H9 (cell line): Measurements from ENCODE around the gene FAT1. TPM values are rescaled to one million over a fixed set of nuclear protein-coding genes. Genes with fewer than 3 reads are reported as not detected.
A peak's percentile ranks its signal among the peaks of the same experiment; 100 is the strongest.

Experiments
- DNase-seq: peaks from one replicate; pipeline ENCODE4 v3.0.0-alpha.2; 2017
- H2AFZ ChIP-seq: one replicate; pipeline ENCODE4 v1.6.1; 2013; ENCODE audit warnings: mild to moderate bottlenecking, low read length, control low read depth, moderate library complexity
- H2AK5ac ChIP-seq: 2 replicates; pipeline ENCODE4 v1.6.1; 2013; ENCODE audit warnings: low read length, control low read depth, mixed read lengths; ENCODE audit not compliant: insufficient read length
- H2BK120ac ChIP-seq: one replicate; pipeline ENCODE4 v1.6.1; 2013; ENCODE audit warnings: low read depth, mild to moderate bottlenecking, low read length, control low read depth, inconsistent platforms; ENCODE audit not compliant: poor library complexity, severe bottlenecking
- H2BK12ac ChIP-seq: 2 replicates; pipeline ENCODE4 v1.6.1; 2013; ENCODE audit warnings: low read length, control low read depth, mixed read lengths, low read depth; ENCODE audit not compliant: insufficient read length
- H2BK15ac ChIP-seq: 2 replicates; pipeline ENCODE4 v1.6.1; 2013; ENCODE audit warnings: low read depth, low read length, control low read depth
- H2BK20ac ChIP-seq: one replicate; pipeline ENCODE4 v1.6.1; 2013; ENCODE audit warnings: low read depth, mild to moderate bottlenecking, low read length, control low read depth, inconsistent platforms; ENCODE audit not compliant: poor library complexity, severe bottlenecking
- H2BK5ac ChIP-seq: 2 replicates; pipeline ENCODE4 v1.6.1; 2013; ENCODE audit warnings: low read length, control low read depth, mixed read lengths; ENCODE audit not compliant: insufficient read length
- H3K14ac ChIP-seq: 2 replicates; pipeline ENCODE4 v1.6.1; 2013; ENCODE audit warnings: low read length, control low read depth; ENCODE audit not compliant: insufficient read depth
- H3K18ac ChIP-seq: 2 replicates; pipeline ENCODE4 v1.6.1; 2013; ENCODE audit warnings: low read depth, mild to moderate bottlenecking, mixed read lengths, low read length, control low read depth; ENCODE audit not compliant: insufficient read length
- H3K23ac ChIP-seq: 2 replicates; pipeline ENCODE4 v1.6.1; 2013; ENCODE audit warnings: low read length, control low read depth, mixed read lengths, low read depth; ENCODE audit not compliant: insufficient read length
- H3K23me2 ChIP-seq: 2 replicates; pipeline ENCODE4 v1.6.1; 2013; ENCODE audit warnings: low read depth, mild to moderate bottlenecking, mixed read lengths, low read length, control low read depth; ENCODE audit not compliant: insufficient read length, poor library complexity, severe bottlenecking
- H3K27ac ChIP-seq: 2 replicates; pipeline ENCODE4 v1.5.1; 2013; ENCODE audit warnings: low read length, control low read depth, mixed read lengths, low read depth; ENCODE audit not compliant: insufficient read length
- H3K27me3 ChIP-seq: 2 replicates; pipeline ENCODE4 v1.6.1; 2013; ENCODE audit warnings: low read length, control low read depth, inconsistent platforms; ENCODE audit not compliant: insufficient read depth
- H3K4ac ChIP-seq: 2 replicates; pipeline ENCODE4 v1.6.1; 2013; ENCODE audit warnings: low read depth, mild to moderate bottlenecking, control low read depth, inconsistent platforms, low read length, moderate library complexity
- H3K4me1 ChIP-seq: 2 replicates; pipeline ENCODE4 v1.6.1; 2013; ENCODE audit warnings: low read length, control low read depth, inconsistent platforms; ENCODE audit not compliant: insufficient read depth
- H3K4me2 ChIP-seq: 2 replicates; pipeline ENCODE4 v1.6.1; 2013; ENCODE audit warnings: low read length, control low read depth, mixed read lengths; ENCODE audit not compliant: insufficient read length, insufficient read depth
- H3K56ac ChIP-seq: 2 replicates; pipeline ENCODE4 v1.6.1; 2013; ENCODE audit warnings: low read depth, mild to moderate bottlenecking, mixed read lengths, low read length, control low read depth; ENCODE audit not compliant: insufficient read length
- H3K79me1 ChIP-seq: 2 replicates; pipeline ENCODE4 v1.6.1; 2013; ENCODE audit warnings: low read depth, mild to moderate bottlenecking, moderate library complexity, low read length, control low read depth, inconsistent platforms; ENCODE audit not compliant: insufficient read depth, poor library complexity, severe bottlenecking
- H3K79me2 ChIP-seq: 2 replicates; pipeline ENCODE4 v1.6.1; 2013; ENCODE audit warnings: low read length, control low read depth, inconsistent platforms; ENCODE audit not compliant: insufficient read depth
- H3K9ac ChIP-seq: 2 replicates; pipeline ENCODE4 v1.6.1; 2013; ENCODE audit warnings: low read length, control low read depth, mixed read lengths; ENCODE audit not compliant: insufficient read length; ENCODE audit errors: extremely low read depth
- H3K9me3 ChIP-seq: one replicate; pipeline ENCODE4 v1.6.1; 2013; ENCODE audit warnings: low read depth, low read length, inconsistent platforms; ENCODE audit not compliant: control insufficient read depth
- H3T11ph ChIP-seq: one replicate; pipeline ENCODE4 v1.6.1; 2013; ENCODE audit warnings: mild to moderate bottlenecking, low read length, control low read depth, inconsistent platforms
- H4K20me1 ChIP-seq: one replicate; pipeline ENCODE4 v1.6.1; 2013; ENCODE audit not compliant: control insufficient read depth, insufficient read length, insufficient read depth
- H4K5ac ChIP-seq: 2 replicates; pipeline ENCODE4 v1.6.1; 2013; ENCODE audit warnings: low read depth, mild to moderate bottlenecking, mixed read lengths, low read length, control low read depth; ENCODE audit not compliant: insufficient read length
- H4K8ac ChIP-seq: replicated peaks from 2 replicates; pipeline ENCODE4 v1.6.1; 2013; ENCODE audit warnings: low read length, control low read depth, mixed read lengths, low read depth; ENCODE audit not compliant: insufficient read length
- H4K91ac ChIP-seq: 2 replicates; pipeline ENCODE4 v1.6.1; 2013; ENCODE audit warnings: low read depth, mild to moderate bottlenecking, moderate library complexity, mixed read lengths, low read length, control low read depth; ENCODE audit not compliant: insufficient read length
- H3K27ac Mint-ChIP-seq, 3 experiments: 2 replicates in 2 of 3; 3 replicates in 1 of 3; pipeline ENCODE4 v1.8.0; 2020 to 2021; ENCODE audit warnings: mixed read lengths in 3 of 3, mild to moderate bottlenecking in 1 of 3, moderate library complexity in 1 of 3
- H3K27me3 Mint-ChIP-seq: 2 replicates; pipeline ENCODE4 v1.8.0; 2021; ENCODE audit warnings: low read depth, mild to moderate bottlenecking, moderate library complexity, mixed read lengths
- H3K36me3 Mint-ChIP-seq, 3 experiments: 2 replicates in 2 of 3; 3 replicates in 1 of 3; pipeline ENCODE4 v1.8.0; 2020 to 2021; ENCODE audit warnings: low read depth in 3 of 3, mixed read lengths in 3 of 3; ENCODE audit not compliant: insufficient read depth in 1 of 3
- H3K4me1 Mint-ChIP-seq, 2 experiments: 2 replicates each; pipeline ENCODE4 v1.8.0; 2020; ENCODE audit warnings: mixed read lengths in 2 of 2
- H3K4me3 Mint-ChIP-seq, 2 experiments: 2 replicates in 1 of 2; 3 replicates in 1 of 2; pipeline ENCODE4 v1.8.0; 2020 to 2021; ENCODE audit warnings: mild to moderate bottlenecking in 2 of 2, mixed read lengths in 2 of 2, moderate library complexity in 1 of 2
- H3K9me3 Mint-ChIP-seq, 2 experiments: 2 replicates in 1 of 2; 3 replicates in 1 of 2; pipeline ENCODE4 v1.8.0; 2020; ENCODE audit warnings: mild to moderate bottlenecking in 2 of 2, mixed read lengths in 2 of 2, moderate library complexity in 1 of 2
- CTCF ChIP-seq: fragments of 200-600 bp; sonication (generic); conservative IDR thresholded peaks from 3 replicates; pipeline ENCODE4 v1.8.0; 2021; ENCODE audit warnings: antibody characterized with exemption, mild to moderate bottlenecking
- WGBS: extraction: QIAGEN DNeasy Blood & Tissue Kit; methylation state at CpG from one replicate; pipeline ENCODE4 v1.1.7; 2013; ENCODE audit warnings: missing lambda C conversion rate, low lambda C conversion rate, mixed read lengths; ENCODE audit not compliant: insufficient read length; ENCODE audit errors: extremely low coverage; 5-methylcytosine and 5-hydroxymethylcytosine counted together
- total RNA-seq: library from RNA; stranded (reverse); gene quantifications from 2 replicates; pipeline ENCODE4 v1.2.1, GENCODE V29; 2021

Gene FAT1
- total RNA-seq, 1 experiment from 2014 or later = 173 TPM

GRCh38 chr4:186592445-186592844, 131.2 kb downstream of the FAT1 start:
- Mint-ChIP-seq H3K36me3 (peaks cover 39 to 71% (median 70%) of the 10 kb centered on the region in 3 experiments), H3K4me1 (peaks cover 5 to 9% of the 10 kb centered on the region in 2 experiments), H3K9me3 (no peaks in the 10 kb centered on the region), H3K27ac (peak overlapping the region in 2 of 3 experiments; percentile 9 to 11; a peak in 1 of 7 replicates), H3K27me3 (no peaks in the 10 kb centered on the region), H3K4me3 (no peak overlapping the region)
- H3K56ac ChIP-seq = no peak overlapping the region
- H2BK20ac ChIP-seq = no peak overlapping the region
- H4K8ac ChIP-seq = no peak overlapping the region
- H3K14ac ChIP-seq = no peak overlapping the region
- no peak overlapping the region for H3K9ac ChIP-seq
- H3K4me1 ChIP-seq = no peaks in the 10 kb centered on the region
- H2BK15ac ChIP-seq = no peak overlapping the region
- H2AK5ac ChIP-seq = no peak overlapping the region
- H2BK120ac ChIP-seq = no peak overlapping the region
- no peak overlapping the region for H4K91ac ChIP-seq
- no peak for DNase-seq
- no peak overlapping the region for H3K18ac ChIP-seq
- no peak for TF ChIP-seq CTCF
- no peak overlapping the region for H3K27ac ChIP-seq
- H2BK5ac ChIP-seq = no peak overlapping the region
- H2AFZ ChIP-seq = no peak overlapping the region
- no peaks in the 10 kb centered on the region for H3K23me2 ChIP-seq
- H4K5ac ChIP-seq = no peak overlapping the region
- H3K23ac ChIP-seq = no peak overlapping the region
- H3K79me2 ChIP-seq = no peaks in the 10 kb centered on the region
- H3K4me2 ChIP-seq = no peak overlapping the region
- H2BK12ac ChIP-seq = no peak overlapping the region
- H3K27me3 ChIP-seq = no peaks in the 10 kb centered on the region
- H4K20me1 ChIP-seq = no peaks in the 10 kb centered on the region
- no peak overlapping the region for H3T11ph ChIP-seq
- no peaks in the 10 kb centered on the region for H3K79me1 ChIP-seq
- no peak overlapping the region for H3K4ac ChIP-seq
- WGBS = no CpG with 5 or more reads among the region's 8 CpGs
- no peaks in the 10 kb centered on the region for H3K9me3 ChIP-seq
